H1 (cell line): Measurements from ENCODE around the gene TMEM63A.

ENCODE experiments used
- CBX5 ChIP-seq: fragments of 300-800, 300-1000 bp; sonication (generic); IDR thresholded peaks from 2 replicates; pipeline ENCODE4 v1.7.1; 2016; ENCODE audit warnings: antibody characterized with exemption, low read length, low read depth
- CEBPB ChIP-seq: IDR thresholded peaks from 2 replicates; pipeline ENCODE4 v1.6.1; 2012; ENCODE audit warnings: low read depth, low read length
- CTCF ChIP-seq, 3 experiments: IDR thresholded peaks; 1 replicate in 2 of 3; 2 replicates in 1 of 3; pipeline versions ENCODE4 v1.5.1 to v1.6.1; 2011; ENCODE audit warnings: low read length in 3 of 3, mild to moderate bottlenecking in 3 of 3, inconsistent platforms in 2 of 3, low read depth in 1 of 3, moderate library complexity in 1 of 3; ENCODE audit not compliant: insufficient read depth in 1 of 3; ENCODE audit errors: control extremely low read depth in 1 of 3
- EGR1 ChIP-seq: IDR thresholded peaks from 2 replicates; pipeline ENCODE4 v1.6.1; 2011; ENCODE audit warnings: low read depth, low read length, borderline replicate concordance
- EP300 ChIP-seq, 2 experiments: IDR thresholded peaks; 1 replicate in 1 of 2; 2 replicates in 1 of 2; pipeline ENCODE4 v1.6.1; 2011 to 2012; ENCODE audit warnings: low read depth in 2 of 2, low read length in 2 of 2, mild to moderate bottlenecking in 2 of 2, borderline replicate concordance in 1 of 2, inconsistent platforms in 1 of 2, moderate library complexity in 1 of 2
- EZH2 ChIP-seq: fragments of 200-600 bp; sonication (generic); IDR thresholded peaks from 2 replicates; pipeline ENCODE4 v1.7.1; 2012; ENCODE audit warnings: low read depth, mild to moderate bottlenecking, moderate library complexity, low read length, inconsistent platforms; ENCODE audit not compliant: severe bottlenecking
- JUND ChIP-seq: IDR thresholded peaks from 2 replicates; pipeline ENCODE4 v1.6.1; 2011; ENCODE audit warnings: mild to moderate bottlenecking, improper control_type of control experiment, low read length
- POLR2A ChIP-seq, 2 experiments: IDR thresholded peaks; 1 replicate in 1 of 2; 2 replicates in 1 of 2; pipeline ENCODE4 v1.6.1; 2011; ENCODE audit warnings: low read depth in 2 of 2, low read length in 2 of 2, mild to moderate bottlenecking in 2 of 2; ENCODE audit errors: control extremely low read depth in 1 of 2
- POLR2AphosphoS5 ChIP-seq: IDR thresholded peaks from 2 replicates; pipeline ENCODE4 v1.6.1; 2011; ENCODE audit warnings: low read depth, low read length
- RAD21 ChIP-seq, 2 experiments: IDR thresholded peaks in 1 of 2; conservative IDR thresholded peaks in 1 of 2; 2 replicates each; pipeline ENCODE4 v1.6.1; 2011; ENCODE audit warnings: low read depth in 2 of 2, low read length in 2 of 2, improper control_type of control experiment in 1 of 2, inconsistent platforms in 1 of 2, mild to moderate bottlenecking in 1 of 2, moderate library complexity in 1 of 2
- SIN3A ChIP-seq, 2 experiments: IDR thresholded peaks in 1 of 2; conservative IDR thresholded peaks in 1 of 2; 2 replicates each; pipeline ENCODE4 v1.6.1; 2011 to 2012; ENCODE audit warnings: low read length in 2 of 2, improper control_type of control experiment in 1 of 2, low read depth in 1 of 2, mild to moderate bottlenecking in 1 of 2
- SRF ChIP-seq: IDR thresholded peaks from 2 replicates; pipeline ENCODE4 v1.6.1; 2011; ENCODE audit warnings: mild to moderate bottlenecking, low read depth, low read length, moderate library complexity
- TAF7 ChIP-seq: optimal IDR thresholded peaks from 2 replicates; pipeline ENCODE3; 2011; ENCODE audit warnings: low read depth, mild to moderate bottlenecking, inconsistent platforms, low read length, moderate library complexity, borderline replicate concordance

GRCh38 chr1:225888289-225888897 is 6.2 kb upstream of the TMEM63A start:
- TF ChIP-seq POLR2A (IDR thresholded peaks at IDR 0.05; ENCODE audit: control extremely low read depth in 1 of 2, low read depth in 2 of 2, low read length in 2 of 2): no peak
- no peak for TF ChIP-seq CTCF (IDR thresholded peaks at IDR 0.05; ENCODE audit: control extremely low read depth in 1 of 3, insufficient read depth in 1 of 3, low read depth in 1 of 3, low read length in 3 of 3)
- TF ChIP-seq CBX5: no peak
- TF ChIP-seq SRF: no peak
- TF ChIP-seq POLR2AphosphoS5: no peak
- no peak for TF ChIP-seq EGR1
- TF ChIP-seq EP300 (IDR thresholded peaks at IDR 0.05; ENCODE audit: borderline replicate concordance in 1 of 2, low read depth in 2 of 2, low read length in 2 of 2): no peak
- TF ChIP-seq SIN3A (conservative IDR thresholded peaks at IDR 0.05 in 1 of 2, IDR thresholded peaks at IDR 0.05 in 1 of 2; ENCODE audit: low read depth in 1 of 2, low read length in 2 of 2): no peak
- TF ChIP-seq TAF7: no peak
- no peak for TF ChIP-seq CEBPB
- no peak for TF ChIP-seq EZH2
- TF ChIP-seq JUND: no peak
- TF ChIP-seq RAD21 (IDR thresholded peaks at IDR 0.05 in 1 of 2, conservative IDR thresholded peaks at IDR 0.05 in 1 of 2; ENCODE audit: low read depth in 2 of 2, low read length in 2 of 2): no peak
